HepG2 (cell line): ENCODE measurements around the gene CYP26A1. TPM values are rescaled to one million over a fixed set of nuclear protein-coding genes. Genes with fewer than 3 reads are reported as not detected.

ENCODE experiments used
- AGO1 ChIP-seq: fragments of 200-400 bp; formaldehyde crosslinking; IDR thresholded peaks from 2 replicates; pipeline ENCODE4 v1.6.1; 2017; ENCODE audit warnings: mild to moderate bottlenecking, low read depth, low read length, moderate library complexity; ENCODE audit not compliant: poor library complexity, severe bottlenecking
- BCL6 ChIP-seq: IDR thresholded peaks from 2 replicates; pipeline ENCODE4 v1.6.1; 2016; ENCODE audit warnings: missing genetic modification reagents, missing compliant biosample characterization
- DZIP1 ChIP-seq: sonication (generic); formaldehyde crosslinking; IDR thresholded peaks from 2 replicates; pipeline ENCODE4 v1.5.0; 2020; ENCODE audit warnings: mild to moderate bottlenecking, missing genetic modification reagents
- GTF3A ChIP-seq: sonication (generic); formaldehyde crosslinking; conservative IDR thresholded peaks from 2 replicates; pipeline ENCODE4 v1.4.0; 2020; ENCODE audit warnings: mild to moderate bottlenecking, missing genetic modification reagents
- HIVEP1 ChIP-seq: sonication (generic); formaldehyde crosslinking; IDR thresholded peaks from 2 replicates; pipeline ENCODE4 v1.4.0; 2020; ENCODE audit warnings: mild to moderate bottlenecking, missing genetic modification reagents
- HNRNPLL ChIP-seq: fragments of 200-400 bp; formaldehyde crosslinking; IDR thresholded peaks from 2 replicates; pipeline ENCODE4 v1.6.1; 2017; ENCODE audit warnings: mild to moderate bottlenecking, low read depth, low read length; ENCODE audit not compliant: poor library complexity, severe bottlenecking
- POLR2G ChIP-seq: fragments of 200-400 bp; formaldehyde crosslinking; IDR thresholded peaks from 2 replicates; pipeline ENCODE4 v1.6.1; 2018; ENCODE audit warnings: mild to moderate bottlenecking, low read depth, low read length, moderate library complexity
- PRDM15 ChIP-seq: sonication (generic); formaldehyde crosslinking; IDR thresholded peaks from 2 replicates; pipeline ENCODE4 v1.4.0; 2020; ENCODE audit warnings: missing genetic modification reagents
- RXRA ChIP-seq: sonication (generic); formaldehyde crosslinking; IDR thresholded peaks from 2 replicates; pipeline ENCODE4 v1.5.1; 2020; ENCODE audit warnings: missing genetic modification reagents
- SMAD9 ChIP-seq: sonication (generic); formaldehyde crosslinking; IDR thresholded peaks from 2 replicates; pipeline ENCODE4 v1.5.1; 2020; ENCODE audit warnings: mild to moderate bottlenecking, missing genetic modification reagents
- SNAPC4 ChIP-seq: sonication (generic); formaldehyde crosslinking; IDR thresholded peaks from 2 replicates; pipeline ENCODE4 v1.4.0; 2020; ENCODE audit warnings: mild to moderate bottlenecking, missing genetic modification reagents
- ZBTB7A ChIP-seq: sonication (generic); formaldehyde crosslinking; IDR thresholded peaks from 2 replicates; pipeline ENCODE4 v1.8.0; 2022; ENCODE audit warnings: mild to moderate bottlenecking, missing genetic modification reagents
- ZFP36 ChIP-seq: fragments of 150-350 bp; IDR thresholded peaks from 2 replicates; pipeline ENCODE4 v1.6.1; 2018; ENCODE audit warnings: borderline replicate concordance, low read length, low read depth; ENCODE audit not compliant: partially characterized antibody
- ZNF17 ChIP-seq: sonication (generic); formaldehyde crosslinking; IDR thresholded peaks from 2 replicates; pipeline ENCODE4 v1.5.0; 2020; ENCODE audit warnings: mild to moderate bottlenecking, missing genetic modification reagents
- ZNF441 ChIP-seq: sonication (generic); formaldehyde crosslinking; IDR thresholded peaks from 2 replicates; pipeline ENCODE4 v1.7.0; 2021; ENCODE audit warnings: missing genetic modification reagents, borderline replicate concordance
- polyA plus RNA-seq, 8 experiments: library from polyadenylated mRNA; depleted of rRNA in 3 of 8; stranded (reverse) in 7 of 8; unstranded in 1 of 8; fragments of >200 nt; fragmentation: Illumina TruSeq in 4 of 8; extraction: Trizol in 4 of 8; gene quantifications; 2 replicates each; pipeline versions ENCODE4 v1.2.1 to v1.2.3, GENCODE V29; 2011 to 2016; ENCODE audit warnings: low read depth in 4 of 8, missing spikeins in 1 of 8, mixed read lengths in 1 of 8; ENCODE audit not compliant: insufficient read depth in 1 of 8
- total RNA-seq, 5 experiments: library from RNA; depleted of rRNA; stranded (reverse); fragments of >200 nt; fragmentation: Illumina TruSeq; extraction: Trizol; gene quantifications; 2 replicates each; pipeline ENCODE4 v1.2.3, GENCODE V29; 2016; ENCODE audit warnings: low read depth in 1 of 5

Gene CYP26A1
- total and polyA plus RNA-seq, 2 of the 13 experiments (the other 11 are each of a cell fraction or from before 2014, with no cell fraction given): 0.15 TPM; not detected in 1

GRCh38 chr10:93106631-93107072 is 33.0 kb downstream of the CYP26A1 start (continued):
- TF ChIP-seq ZNF441 (CRISPR knock-in tag) (no peak), SMAD9 (CRISPR knock-in tag) (no peak), BCL6 (peak; percentile 98), ZNF17 (no peak), PRDM15 (no peak), RXRA (CRISPR knock-in tag) (peak; percentile 93; the same call in 1 of the 2 replicates), ZFP36 (no peak), AGO1 (no peak), SNAPC4 (CRISPR knock-in tag) (no peak), GTF3A (CRISPR knock-in tag) (no peak), DZIP1 (no peak), HIVEP1 (no peak), ZBTB7A (CRISPR knock-in tag) (no peak), HNRNPLL (no peak), POLR2G (no peak)
